Activated T-cell treated with anti-CD3 and anti-CD28 coated beads for 4 hours (primary cell): ENCODE measurements around the gene TRIM15.
"Not testable (repeated sequence)": the region's sequence is repeated elsewhere in the genome, so short reads cannot be mapped to it uniquely, and the experiment has no call there.

Source experiments
- DNase-seq: peaks from one replicate; pipeline ENCODE4 v3.0.0-alpha.2; 2020

Gene TRIM15

DNA sequence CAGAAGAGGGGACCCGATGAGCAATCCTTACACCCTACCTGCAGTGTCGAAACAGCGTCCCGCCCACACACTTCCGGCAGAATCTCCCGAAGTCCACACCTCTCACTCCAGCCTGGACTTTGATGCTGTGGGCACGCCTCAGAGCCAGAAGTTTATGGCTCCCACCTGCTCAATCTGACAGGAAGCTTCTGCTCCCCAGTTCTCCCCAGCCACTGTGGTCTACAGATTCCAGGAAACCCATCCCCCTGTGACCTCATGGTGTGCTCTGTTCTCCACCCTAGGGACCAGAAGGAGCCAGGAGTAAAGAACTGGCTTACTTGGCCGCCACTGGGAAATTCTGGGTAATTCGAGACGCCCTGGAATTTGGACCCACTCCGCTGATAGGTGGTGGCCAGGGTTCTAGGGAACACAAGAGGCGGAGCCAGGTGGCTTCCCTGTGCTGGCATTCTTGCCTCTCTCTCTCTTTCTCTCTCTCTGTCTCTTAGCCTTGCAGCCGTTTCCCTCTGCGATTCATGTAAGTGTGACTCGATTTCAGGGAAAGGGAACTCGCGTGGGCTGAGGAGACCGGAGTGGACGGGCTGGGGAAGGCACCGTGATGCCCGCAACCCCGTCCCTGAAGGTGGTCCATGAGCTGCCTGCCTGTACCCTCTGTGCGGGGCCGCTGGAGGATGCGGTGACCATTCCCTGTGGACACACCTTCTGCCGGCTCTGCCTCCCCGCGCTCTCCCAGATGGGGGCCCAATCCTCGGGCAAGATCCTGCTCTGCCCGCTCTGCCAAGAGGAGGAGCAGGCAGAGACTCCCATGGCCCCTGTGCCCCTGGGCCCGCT, at the start of gene TRIM15:
TSS of gene TRIM15 (plus strand) at position 457 of the 828 bp plus-strand sequence. CDS start at position 596, 139 bp downstream.
- DNase-seq = peak; percentile 23

DNA sequence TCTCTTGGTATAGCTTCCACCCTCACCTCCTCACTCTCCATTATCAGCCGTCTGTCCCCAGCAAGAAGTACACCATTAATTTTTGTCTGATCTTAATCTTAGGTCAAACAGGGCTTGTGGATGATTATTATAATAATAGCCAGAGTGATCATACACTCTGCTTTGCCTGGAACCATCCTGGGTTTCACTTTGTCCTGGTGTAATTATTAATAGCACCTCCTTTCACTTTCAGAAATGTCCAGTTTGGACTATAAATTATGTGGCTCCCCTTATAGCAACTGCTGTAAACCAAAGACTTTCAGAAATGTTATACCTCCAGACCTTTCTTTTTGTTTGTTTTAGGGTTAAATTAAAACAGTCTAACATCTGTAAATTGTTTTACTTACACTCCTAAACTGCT, 49.5 kb upstream of the TRIM15 start:
- DNase-seq = no peak

DNA sequence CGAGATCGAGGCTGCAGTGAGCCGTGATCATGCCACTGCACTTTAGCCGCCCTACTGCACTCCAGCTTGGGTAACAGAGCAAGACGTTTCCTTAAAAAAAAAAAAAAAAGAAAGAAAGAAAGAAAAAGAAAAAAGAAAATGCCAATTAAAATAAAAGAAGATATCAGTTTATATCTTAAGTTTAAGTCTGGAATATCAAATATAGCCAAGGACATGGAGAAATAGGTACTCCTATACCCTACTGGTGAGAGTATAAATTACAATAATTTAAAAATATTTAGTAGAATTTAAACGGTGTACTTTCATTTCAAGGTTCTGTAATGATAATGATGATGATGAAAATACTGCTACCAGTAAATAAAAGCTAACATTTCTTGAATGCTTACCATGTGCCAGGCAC, 46.6 kb upstream of the TRIM15 start:
- no peak for DNase-seq

DNA sequence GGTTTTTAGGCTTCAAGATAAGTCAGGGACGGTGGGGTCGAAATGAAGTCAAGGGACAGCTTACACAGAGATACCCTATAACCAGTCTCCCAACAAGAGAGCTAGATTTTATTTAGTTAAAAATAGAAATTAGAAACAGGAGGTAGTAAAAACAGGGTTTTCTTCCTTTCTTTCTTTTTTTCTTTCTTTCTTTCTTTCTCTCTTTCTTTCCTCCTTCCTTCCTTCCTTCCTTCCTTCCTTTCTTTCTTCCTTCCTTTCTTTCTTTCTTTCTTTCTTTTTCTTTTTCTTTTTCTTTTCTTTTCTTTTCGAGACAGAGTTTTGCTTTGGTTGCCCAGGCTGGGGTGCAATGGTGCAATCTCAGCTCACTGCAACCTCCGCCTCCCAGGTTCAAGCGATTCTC, 44.7 kb upstream of the TRIM15 start:
- DNase-seq = not testable (repeated sequence)

DNA sequence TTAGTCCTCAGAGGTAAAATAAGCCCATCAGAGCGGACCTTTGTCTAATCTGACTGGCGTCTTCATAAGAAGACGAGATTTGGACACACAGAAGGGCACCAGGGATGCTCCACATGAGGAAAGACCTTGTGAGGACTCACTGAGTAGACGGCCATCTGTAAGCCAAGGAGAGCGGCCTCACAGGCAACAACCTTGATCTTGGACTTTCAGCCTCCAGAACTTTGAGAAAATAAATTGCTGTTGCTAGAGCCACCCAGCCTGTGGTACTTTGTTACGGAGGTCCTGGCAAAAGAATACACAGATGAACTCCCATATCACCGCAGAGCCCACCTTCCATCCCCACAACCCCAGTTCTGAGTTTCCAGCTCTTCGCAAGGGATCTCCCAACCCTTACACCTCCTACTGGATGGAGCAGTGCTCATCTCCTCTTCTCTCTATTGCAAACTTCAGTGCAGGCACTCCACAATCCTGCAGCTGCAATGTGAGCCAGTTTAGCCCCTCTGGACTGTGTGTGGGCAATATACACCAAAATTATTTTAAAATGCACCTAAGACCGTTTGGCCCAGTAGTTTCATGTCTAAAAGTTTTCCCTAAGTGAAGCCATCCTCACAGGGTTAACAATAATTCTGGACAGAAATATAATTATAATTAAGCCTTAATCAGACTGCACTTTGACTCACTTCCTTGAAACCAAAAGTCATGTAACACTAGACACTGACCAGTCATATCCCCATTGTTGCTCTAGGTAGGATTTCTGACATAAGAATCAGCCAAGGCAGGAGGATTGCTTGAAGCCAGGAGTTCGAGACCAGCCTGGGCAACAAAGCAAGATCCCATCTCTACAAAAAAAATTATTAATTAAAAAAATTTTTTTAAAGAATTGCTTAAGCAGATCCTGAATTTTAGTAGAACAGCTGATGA, 41.6 kb upstream of the TRIM15 start:
- DNase-seq = no peak

DNA sequence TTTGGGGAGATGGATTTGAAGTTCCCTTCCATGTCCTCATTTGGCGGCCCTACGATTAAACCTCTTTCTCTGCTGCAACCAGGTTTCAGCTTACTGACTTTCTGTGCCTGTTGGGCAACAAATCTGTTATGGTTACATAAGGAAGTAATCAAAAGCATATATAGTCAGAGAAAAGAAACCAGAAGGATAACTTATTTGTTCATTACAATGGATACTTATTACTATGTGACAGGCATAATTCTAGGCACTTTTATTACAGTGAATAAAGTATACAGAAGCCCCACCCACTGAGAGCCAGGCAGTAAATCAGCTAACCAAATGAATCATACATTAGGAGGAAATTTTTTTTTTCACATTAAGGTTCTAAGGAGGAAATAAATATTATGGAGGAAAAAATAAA, 40.8 kb upstream of the TRIM15 start:
- no peak for DNase-seq

DNA sequence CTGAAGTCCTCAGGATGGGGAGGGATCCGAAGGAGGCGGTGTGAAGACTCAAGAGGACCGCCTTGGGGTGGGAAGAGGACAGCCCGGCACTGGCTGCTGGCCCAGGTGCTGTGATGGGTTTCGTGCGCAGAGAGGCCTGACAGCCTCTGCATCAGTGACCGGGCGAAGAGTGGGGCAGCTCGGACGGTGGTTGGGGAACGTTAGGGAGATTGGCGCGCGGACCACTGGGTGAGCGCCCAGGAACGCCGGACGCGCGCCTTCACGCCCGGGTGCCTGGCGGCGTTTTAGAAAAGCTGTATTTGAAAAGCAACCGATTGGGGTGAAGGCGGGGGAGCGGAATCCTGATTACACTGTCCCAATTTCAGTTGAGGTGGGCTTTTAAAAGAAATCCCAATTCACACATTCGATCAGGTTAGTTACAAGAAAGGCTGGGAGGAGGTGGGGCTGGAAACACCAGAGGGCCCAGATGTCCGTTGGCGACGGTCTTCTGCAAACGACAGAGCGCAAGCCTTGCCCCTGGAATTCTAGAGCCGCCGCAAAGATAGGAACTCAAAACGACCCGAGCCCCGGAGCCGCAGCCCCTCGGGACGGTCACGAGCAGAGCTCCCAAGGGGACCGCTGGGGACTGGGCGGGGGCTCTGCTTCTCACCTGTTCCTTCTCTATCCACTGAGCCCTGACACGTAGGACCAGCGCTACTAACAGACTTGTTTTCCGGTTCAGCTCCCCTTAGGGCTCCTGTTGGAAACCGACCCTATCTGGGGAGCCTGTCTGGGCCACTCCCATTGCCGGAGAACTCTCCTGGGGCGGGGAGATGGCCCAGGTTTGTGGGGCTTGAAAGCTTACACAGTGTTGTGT, 35.9 kb upstream of the TRIM15 start:
- no peak for DNase-seq

DNA sequence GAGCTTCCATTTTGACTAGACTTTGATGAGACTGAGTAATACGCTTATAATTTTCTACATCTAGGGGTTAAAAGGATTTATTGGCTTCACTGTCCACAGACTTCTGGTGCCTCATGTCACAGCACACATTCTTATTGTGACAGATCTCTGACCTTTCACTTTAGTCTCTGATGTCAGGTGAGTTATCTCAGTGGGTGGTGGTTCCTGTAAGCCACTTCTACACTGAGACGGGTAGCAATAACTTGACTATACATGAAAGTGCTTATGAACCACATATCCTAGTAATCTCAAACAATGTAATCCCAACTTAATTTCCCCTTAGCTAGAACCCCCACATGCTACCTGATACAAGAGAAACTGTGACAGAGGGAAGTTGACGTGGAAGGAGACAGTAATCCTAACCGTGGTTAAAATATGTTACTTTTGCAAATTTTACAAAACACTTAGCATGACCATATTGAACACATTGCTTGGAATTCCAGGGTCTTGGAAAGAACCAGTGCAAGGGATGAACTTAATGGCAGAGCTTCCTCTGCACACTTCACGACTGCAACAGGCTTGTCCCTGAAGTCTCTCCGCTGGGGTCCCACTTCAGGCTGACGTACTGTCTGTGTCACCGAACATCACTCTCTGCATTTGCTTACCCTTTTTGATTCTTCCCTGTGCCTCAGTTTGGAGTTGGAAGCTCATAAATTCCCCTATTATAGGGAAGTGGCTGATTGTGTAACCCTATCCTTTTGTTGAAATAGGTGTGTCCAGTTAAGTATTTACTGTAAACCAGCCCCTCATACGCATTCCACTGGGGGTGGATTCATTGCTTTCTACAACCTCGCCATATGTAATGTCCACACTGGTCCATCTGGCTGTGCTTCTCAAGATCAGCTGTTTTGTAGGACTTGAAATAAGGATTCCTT, 33.8 kb upstream of the TRIM15 start:
- no peak for DNase-seq

DNA sequence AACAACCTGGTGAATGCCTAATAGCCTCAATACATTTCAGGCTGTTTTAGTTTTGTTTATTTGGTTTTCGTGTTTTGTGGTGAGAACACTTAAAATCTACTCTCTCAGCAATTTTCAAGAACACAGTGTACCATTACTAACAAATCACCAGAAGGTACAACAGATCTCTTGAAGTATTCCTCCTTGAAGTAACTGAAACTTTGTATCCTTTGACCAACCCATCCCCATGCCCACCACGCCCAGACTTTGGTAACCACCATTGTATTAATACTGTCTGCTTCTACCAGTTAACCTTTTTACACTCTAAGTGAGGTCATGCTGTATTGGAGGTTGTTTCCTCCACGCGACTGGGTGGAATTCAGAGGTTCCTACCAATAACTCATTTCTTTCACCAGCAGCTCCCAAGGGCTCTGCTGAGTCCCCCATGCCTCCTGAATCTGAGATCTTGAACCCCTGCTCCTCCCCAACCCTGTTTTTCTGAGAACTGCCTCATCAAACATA, 33.1 kb upstream of the TRIM15 start:
- DNase-seq = no peak

DNA sequence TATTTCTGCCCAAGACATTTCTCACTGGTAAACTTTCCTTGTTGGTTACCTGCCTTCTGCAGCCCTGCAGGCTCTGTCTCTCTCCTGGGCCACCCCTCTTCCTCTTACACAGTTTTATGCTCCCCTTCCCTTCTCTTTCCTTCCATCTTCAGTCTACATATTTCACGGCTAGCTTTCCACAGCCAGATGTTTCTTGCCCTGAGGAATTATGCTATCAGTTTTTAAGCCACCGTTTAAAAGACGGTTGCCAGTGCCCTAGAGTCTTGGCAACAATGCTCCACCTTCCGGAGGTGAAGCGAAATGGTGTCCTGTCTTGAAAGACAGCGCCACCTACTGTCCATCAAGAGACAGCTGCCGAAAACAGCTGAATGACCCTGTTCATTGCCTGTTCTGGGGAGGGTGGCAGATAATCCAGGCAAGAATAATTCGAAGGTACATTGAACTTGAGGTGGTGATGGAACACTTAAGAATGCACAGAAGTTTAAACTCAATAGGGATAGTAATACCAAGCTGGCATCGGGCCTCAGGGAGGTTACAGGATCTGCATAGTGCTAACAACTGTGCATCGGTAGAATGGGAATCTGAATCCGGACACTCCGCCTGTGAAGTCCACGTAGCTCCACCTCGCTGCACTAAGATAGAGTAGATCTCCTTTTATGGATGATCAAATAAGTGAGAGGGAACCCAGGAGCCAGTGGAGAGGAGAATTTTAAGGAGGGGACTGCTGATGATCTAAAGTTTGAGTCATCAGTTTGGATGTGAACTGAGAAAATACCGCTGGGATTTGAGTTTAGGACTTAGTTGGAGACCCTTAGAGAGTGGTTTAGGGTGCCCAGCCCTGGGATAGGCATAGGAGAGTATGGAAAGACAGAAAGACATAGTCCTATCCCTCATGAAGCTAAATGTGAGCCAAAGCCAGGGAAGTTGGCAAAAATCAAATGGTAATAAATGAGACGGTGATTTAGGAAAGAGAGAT, 32.2 kb upstream of the TRIM15 start:
- peak; percentile 49 for DNase-seq

DNA sequence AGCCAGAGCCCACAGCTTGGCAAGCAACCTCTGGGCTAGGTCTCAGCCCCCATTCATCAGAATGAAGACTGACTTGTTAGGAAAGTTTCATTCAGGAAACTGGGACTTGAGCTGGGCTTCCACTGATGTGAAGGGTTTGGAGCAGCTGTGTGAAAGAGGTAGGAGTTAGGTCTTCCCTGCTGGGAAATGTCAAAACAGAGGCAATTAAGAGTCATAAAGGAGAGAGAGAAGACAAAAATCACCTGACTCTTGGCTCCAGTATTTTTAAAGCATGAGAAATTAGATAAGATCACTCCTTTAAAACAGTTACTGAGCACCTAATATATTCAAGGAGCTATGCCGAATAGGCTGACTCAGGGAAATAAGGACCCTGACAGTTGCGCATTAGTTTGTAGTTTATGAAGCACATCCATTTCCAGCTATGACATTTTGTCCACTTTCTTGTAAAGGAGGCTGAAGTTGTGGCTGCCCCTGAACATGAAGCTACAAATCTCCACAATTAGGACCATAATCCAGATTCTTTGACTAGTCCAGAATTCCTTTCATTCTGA, 31.3 kb upstream of the TRIM15 start:
- no peak for DNase-seq

DNA sequence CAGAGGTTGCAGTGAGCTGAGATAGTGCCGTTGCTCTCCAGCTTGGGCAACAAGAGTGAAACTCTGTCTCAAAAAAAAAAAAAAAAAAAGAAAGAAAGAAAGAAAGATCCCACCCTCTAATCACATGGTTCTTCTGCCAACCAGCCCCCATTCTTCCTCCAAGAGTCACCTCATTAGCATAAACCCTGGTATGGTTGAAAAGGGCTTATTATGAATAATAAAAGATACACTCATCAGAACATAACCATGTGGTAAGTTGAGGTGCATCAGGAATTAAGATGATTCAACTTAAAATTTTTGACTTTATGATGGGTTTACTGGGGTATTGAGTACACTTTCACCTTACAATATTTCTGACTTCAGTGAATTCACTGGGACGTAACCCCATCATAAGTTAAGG, 28.2 kb upstream of the TRIM15 start:
- DNase-seq = no peak

DNA sequence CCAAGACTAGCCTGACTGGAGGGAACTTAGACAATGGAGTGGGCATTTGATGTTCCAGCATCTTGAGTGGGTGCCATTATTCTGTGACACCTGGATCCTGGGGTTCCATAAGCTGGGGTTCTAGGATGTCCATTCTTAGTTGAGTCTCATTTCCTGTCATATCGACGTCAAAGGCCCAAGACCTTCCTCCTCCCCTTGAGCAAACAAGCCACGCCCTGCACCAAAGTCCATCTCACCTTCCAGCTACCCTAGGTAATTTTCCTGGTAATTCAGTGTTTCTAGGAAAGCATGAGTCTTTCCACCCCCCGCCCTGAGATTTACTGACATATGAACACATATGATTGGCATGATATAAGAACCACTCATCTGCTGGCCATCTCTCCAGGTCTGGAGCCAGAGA, 27.6 kb upstream of the TRIM15 start, which contains the start of gene TRIM40:
TSS of gene TRIM40 (plus strand) at position 384 of the 400 bp plus-strand sequence. CDS start 897 bp downstream, outside the sequence.
- DNase-seq = no peak

DNA sequence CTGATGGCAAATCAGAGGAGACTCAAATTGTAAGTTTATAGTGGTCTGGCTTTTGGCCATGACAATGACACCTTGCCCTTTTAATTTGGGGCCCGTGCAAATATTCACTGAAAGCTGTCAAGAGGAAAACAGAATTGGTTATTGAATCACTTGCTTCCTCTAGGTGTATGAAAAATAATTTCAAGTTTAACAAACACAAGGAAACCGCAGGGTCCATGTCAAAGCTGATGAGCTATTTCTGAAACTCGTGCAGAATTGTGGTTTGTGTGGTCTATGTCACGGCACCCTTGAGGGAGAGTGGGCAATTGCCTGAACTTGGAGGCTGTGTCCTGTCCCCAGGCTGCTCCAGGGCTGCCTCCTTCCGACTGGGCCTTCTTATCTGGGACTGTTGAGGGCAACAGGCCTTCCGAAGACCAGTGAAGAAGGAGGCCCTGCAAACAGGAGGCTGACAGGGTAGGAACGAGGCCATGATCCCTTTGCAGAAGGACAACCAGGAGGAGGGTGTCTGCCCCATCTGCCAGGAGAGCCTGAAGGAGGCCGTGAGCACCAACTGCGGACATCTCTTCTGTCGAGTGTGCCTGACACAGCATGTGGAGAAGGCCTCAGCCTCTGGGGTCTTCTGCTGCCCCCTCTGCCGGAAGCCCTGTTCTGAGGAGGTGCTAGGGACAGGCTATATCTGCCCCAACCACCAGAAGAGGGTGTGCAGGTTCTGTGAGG, 26.6 kb upstream of the TRIM15 start:
- no peak for DNase-seq

DNA sequence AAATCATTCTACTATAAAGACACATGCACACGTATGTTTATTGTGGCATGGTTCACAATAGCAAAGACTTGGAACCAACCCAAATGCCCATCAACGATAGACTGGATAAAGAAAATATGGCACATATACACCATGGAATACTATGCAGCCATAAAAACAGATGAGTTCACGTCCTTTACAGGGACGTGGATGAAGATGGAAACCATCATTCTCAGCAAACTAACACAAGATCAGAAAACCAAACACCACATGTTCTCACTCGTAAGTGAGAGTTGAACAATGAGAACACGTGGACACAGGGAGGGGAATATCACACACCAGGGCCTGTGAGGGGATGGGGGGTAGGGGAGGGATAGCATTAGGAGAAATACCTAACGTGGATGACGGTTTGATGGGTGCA, 23.1 kb upstream of the TRIM15 start:
- DNase-seq = not testable (repeated sequence)

DNA sequence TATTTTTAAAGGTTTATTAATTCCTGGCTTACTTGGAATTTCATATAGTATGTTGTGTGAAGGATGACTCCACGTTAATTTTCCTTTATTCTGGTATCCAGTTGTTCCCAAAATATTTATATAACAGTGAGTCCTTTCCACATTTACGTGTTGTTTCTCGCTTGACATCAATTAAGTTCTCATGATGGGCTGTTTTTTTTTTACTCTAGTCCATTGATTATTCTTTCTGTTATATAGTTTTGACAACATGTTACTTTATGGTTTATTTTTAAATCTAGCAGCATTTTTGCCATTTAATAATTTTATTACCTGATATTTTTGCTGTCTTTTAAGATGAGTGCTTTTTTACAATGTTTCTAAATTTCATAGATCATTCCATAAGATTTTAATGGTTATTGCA, 20.7 kb upstream of the TRIM15 start:
- DNase-seq = no peak

DNA sequence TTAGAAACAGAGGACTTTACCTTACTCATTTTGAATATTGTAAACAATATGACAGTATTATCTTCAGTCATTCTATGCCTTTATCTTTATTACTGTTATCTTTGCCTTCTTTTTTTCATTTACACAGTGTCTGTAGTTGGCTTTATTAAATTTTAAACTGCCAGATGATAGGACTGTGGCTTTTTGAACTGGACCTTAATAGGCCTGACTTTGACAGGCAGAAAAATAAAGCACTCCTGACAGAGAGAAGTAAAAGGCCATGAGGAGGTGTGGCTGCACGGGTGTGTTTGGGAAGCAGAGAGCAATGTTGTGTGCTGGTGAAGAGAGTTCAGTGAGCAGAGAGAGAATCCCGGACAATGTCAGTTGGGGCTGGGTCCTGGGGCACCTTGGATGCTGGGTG, 19.6 kb upstream of the TRIM15 start:
- no peak for DNase-seq

DNA sequence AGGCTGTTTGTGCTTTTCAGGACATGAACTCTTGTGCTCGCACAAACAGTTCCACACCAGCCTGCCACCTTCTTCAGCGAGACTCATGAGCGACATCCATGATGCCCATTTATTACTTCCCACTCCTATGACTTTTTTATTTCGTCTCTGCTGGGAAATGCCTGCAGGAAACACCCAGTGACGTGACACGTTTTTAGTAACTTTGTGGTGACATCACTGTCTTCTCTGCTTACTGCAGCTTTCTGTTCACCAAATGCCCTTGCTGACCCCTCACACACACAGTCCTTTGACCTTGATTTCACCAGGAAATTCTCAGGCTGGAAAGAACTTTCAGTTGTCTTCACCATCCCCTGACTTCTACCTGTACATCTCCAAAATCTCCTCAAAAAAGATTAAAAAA, 18.5 kb upstream of the TRIM15 start:
- DNase-seq = no peak

DNA sequence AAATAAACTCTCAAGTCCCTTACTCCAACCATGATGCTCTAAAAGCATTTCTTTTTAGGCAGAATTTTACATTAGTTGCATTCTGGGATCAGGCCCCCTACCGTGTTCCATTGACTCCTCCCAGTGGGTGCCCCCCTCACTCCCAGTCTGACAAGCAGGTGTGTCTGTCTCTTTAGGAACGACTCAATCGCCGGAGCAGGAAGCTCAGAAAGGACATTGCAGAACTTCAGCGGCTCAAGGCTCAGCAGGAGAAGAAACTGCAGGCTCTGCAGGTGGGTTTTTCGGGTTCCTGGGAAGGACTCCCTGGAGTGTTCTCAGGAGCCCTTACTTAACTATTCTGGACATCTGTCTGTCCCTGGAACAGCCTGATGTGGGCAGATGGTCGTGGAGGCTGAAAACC, 17.5 kb upstream of the TRIM15 start:
- DNase-seq = no peak
